K562 (cell line): Measurements from ENCODE around the gene EPHA4. TPM values are rescaled to one million over a fixed set of nuclear protein-coding genes. Genes with fewer than 3 reads are reported as not detected.

Source experiments
- ATAC-seq: fragments of 200-7000 bp; cut with Tn5 transposase; 3 replicates; pipeline ENCODE4 v1.9.1; 2020; ENCODE audit warnings: moderate library complexity
- BruUV-seq: library from RNA; stranded (reverse); fragments of 400-500 nt; replicated peaks from 2 replicates; lab custom pipeline; 2021; lab: Mats Ljungman, UMichigan
- CTCF ChIA-PET: fragments of 300-600 bp; formaldehyde crosslinking; extraction: SDS; loops from one replicate; lab custom pipeline; 2021; ENCODE audit warnings: low intra/inter-chr PET ratio; lab: Yijun Ruan, JAX
- POLR2A ChIA-PET: fragments of 300-600, 350-650 bp; sonication (Branson Sonifier 250); formaldehyde crosslinking; extraction: SDS; loops from one replicate; lab custom pipeline; 2021; ENCODE audit warnings: antibody characterized with exemption, inconsistent platforms; lab: Yijun Ruan, JAX
- DNase-seq, 4 experiments: peaks; one replicate each; pipeline versions ENCODE4 v3.0.0 to v3.0.0-alpha.2; 2011 to 2018; ENCODE audit warnings: low spot score in 3 of 4, mixed read lengths in 3 of 4; ENCODE audit errors: extremely low read depth in 1 of 4
- FAIRE-seq: peaks from 2 replicates; lab custom pipeline; 2011; peaks lifted over from hg19 to GRCh38; lab: Jason Lieb, UNC
- H2AFZ ChIP-seq: 2 replicates; pipeline ENCODE4 v1.6.0; 2011; ENCODE audit warnings: low read depth, low read length, control low read depth, inconsistent platforms
- H3K27ac ChIP-seq: fragments of 200-600 bp; 3 replicates; pipeline ENCODE4 v1.8.0; 2011; ENCODE audit warnings: low read depth, mild to moderate bottlenecking, control low read depth, inconsistent platforms, low read length, moderate library complexity, mixed read lengths; ENCODE audit errors: extremely low read depth
- H3K27me3 ChIP-seq, 2 experiments: fragments of 300-600 bp in 1 of 2; 2 replicates in 1 of 2; 3 replicates in 1 of 2; pipeline versions ENCODE4 v1.6.0 to v1.8.0; 2011; ENCODE audit warnings: inconsistent platforms in 2 of 2, low read length in 2 of 2, mild to moderate bottlenecking in 1 of 2, mixed read lengths in 1 of 2, moderate library complexity in 1 of 2; ENCODE audit not compliant: control insufficient read depth in 2 of 2, insufficient read depth in 2 of 2
- H3K36me3 ChIP-seq: fragments of 300-600 bp; 3 replicates; pipeline ENCODE4 v1.8.0; 2011; ENCODE audit warnings: mild to moderate bottlenecking, low read length, inconsistent platforms; ENCODE audit not compliant: control insufficient read depth, insufficient read depth
- H3K4me1 ChIP-seq, 2 experiments: fragments of 200-600 bp in 1 of 2; replicated peaks in 1 of 2; 2 replicates in 1 of 2; 3 replicates in 1 of 2; pipeline versions ENCODE4 v1.5.1 to v1.8.0; 2011; ENCODE audit warnings: inconsistent platforms in 2 of 2, low read length in 2 of 2, mild to moderate bottlenecking in 1 of 2, mixed read lengths in 1 of 2, moderate library complexity in 1 of 2; ENCODE audit not compliant: control insufficient read depth in 2 of 2, insufficient read depth in 2 of 2
- H3K4me2 ChIP-seq: 2 replicates; pipeline ENCODE4 v1.6.1; 2011; ENCODE audit warnings: low read length, control low read depth, inconsistent platforms, mixed read lengths; ENCODE audit not compliant: insufficient read depth
- H3K4me3 ChIP-seq: fragments of 200-600 bp; sonication (generic), shearing (Covaris generic); 2 replicates; pipeline ENCODE4 v1.5.1; 2016; ENCODE audit warnings: control low read depth, inconsistent platforms
- H3K79me2 ChIP-seq: fragments of 200-600 bp; 3 replicates; pipeline ENCODE4 v1.8.0; 2011; ENCODE audit warnings: low read length, inconsistent platforms; ENCODE audit not compliant: control insufficient read depth, insufficient read depth
- H3K9ac ChIP-seq, 2 experiments: 2 replicates each; pipeline versions ENCODE4 v1.6.0 to v1.6.1; 2011; ENCODE audit warnings: low read depth in 2 of 2, low read length in 2 of 2, control low read depth in 1 of 2, inconsistent platforms in 1 of 2, mild to moderate bottlenecking in 1 of 2, mixed read lengths in 1 of 2; ENCODE audit not compliant: insufficient read depth in 1 of 2
- H3K9me1 ChIP-seq: one replicate; pipeline ENCODE4 v1.6.0; 2011; ENCODE audit warnings: inconsistent platforms, mild to moderate bottlenecking, low read length, moderate library complexity; ENCODE audit not compliant: control insufficient read depth, insufficient read depth
- H3K9me3 ChIP-seq: replicated peaks from 2 replicates; pipeline ENCODE4 v1.5.1; 2011; ENCODE audit warnings: low read depth, low read length, inconsistent platforms; ENCODE audit not compliant: control insufficient read depth, insufficient read depth
- H4K20me1 ChIP-seq: replicated peaks from 2 replicates; pipeline ENCODE4 v1.6.1; 2011; ENCODE audit warnings: low read length, inconsistent platforms, mixed read lengths; ENCODE audit not compliant: control insufficient read depth, insufficient read depth
- CC2D1A ChIP-seq: fragments of 450-650 bp; IDR thresholded peaks from 2 replicates; pipeline ENCODE4 v1.6.1; 2017; ENCODE audit warnings: mild to moderate bottlenecking
- ELF2 ChIP-seq: fragments of 250-450 bp; sonication (Bioruptor Pico); IDR thresholded peaks from 2 replicates; pipeline ENCODE4 v1.5.0; 2021; ENCODE audit warnings: mild to moderate bottlenecking
- SAFB2 ChIP-seq: fragments of 200-400 bp; formaldehyde crosslinking; IDR thresholded peaks from 2 replicates; pipeline ENCODE4 v1.6.1; 2018; ENCODE audit warnings: borderline replicate concordance, low read length, low read depth, moderate library complexity; ENCODE audit not compliant: severe bottlenecking
- SNRNP70 ChIP-seq: fragments of 200-400 bp; formaldehyde crosslinking; optimal IDR thresholded peaks from 2 replicates; pipeline ENCODE3; 2017; ENCODE audit warnings: low read depth, low read length
- SUPT5H ChIP-seq: fragments of 450-650 bp; IDR thresholded peaks from 2 replicates; pipeline ENCODE4 v1.6.1; 2016
- TBP ChIP-seq: optimal IDR thresholded peaks from 2 replicates; pipeline ENCODE3; 2011; ENCODE audit warnings: low read depth, low read length, improper control_type of control experiment
- ZHX1 ChIP-seq: fragments of 150-350 bp; conservative IDR thresholded peaks from 2 replicates; pipeline ENCODE4 v1.6.1; 2014; ENCODE audit warnings: low read length
- WGBS: fragments of 100-300 bp; shearing (Covaris generic); methylation state at CpG from one replicate; pipeline ENCODE4 v1.1.6; 2016; ENCODE audit warnings: low coverage, mixed read lengths; ENCODE audit not compliant: insufficient coverage; ENCODE audit errors: missing lambda C conversion rate; 5-methylcytosine and 5-hydroxymethylcytosine counted together
- in situ Hi-C: fragments of 300-500 bp; cut with MboI; formaldehyde crosslinking; loops from 4 replicates; pipeline ENCODE4 v1.15.0; 2018; ENCODE audit warnings: inconsistent platforms, mixed read lengths
- intact Hi-C: fragments of 100-400 bp; cut with micrococcal nuclease; formaldehyde crosslinking; loops from 2 replicates; pipeline ENCODE4 v1.14.2; 2022
- polyA plus RNA-seq, 8 experiments: library from polyadenylated mRNA; depleted of rRNA in 4 of 8; stranded (reverse) in 5 of 8; unstranded in 3 of 8; fragments of >200 nt; fragmentation: Nextera tagmentation in 2 of 8; fragmentation: Illumina TruSeq in 1 of 8; extraction: Ambion mirVana in 2 of 8; extraction: Trizol in 1 of 8; gene quantifications; 2 replicates each; pipeline versions ENCODE4 v1.2.1 to v1.2.3, GENCODE V29; 2011 to 2014; ENCODE audit warnings: inconsistent platforms in 1 of 8, missing spikeins in 1 of 8
- total RNA-seq, 7 experiments: library from RNA; depleted of rRNA in 6 of 7; stranded (reverse); fragments of >200 nt in 6 of 7; fragmentation: Illumina TruSeq in 2 of 7; extraction: Trizol in 2 of 7; gene quantifications; 2 replicates each; pipeline versions ENCODE4 v1.2.1 to v1.2.3, GENCODE V29; 2011 to 2021; ENCODE audit warnings: low replicate concordance in 1 of 7
- TF ChIP-seq, protein P1 (sequence below): IDR thresholded peaks from 2 replicates; pipeline ENCODE4 v1.6.1; 2016; ENCODE audit warnings: missing genetic modification characterization, missing compliant biosample characterization
- TF ChIP-seq, protein P2 (sequence below): fragments of 450-650 bp; IDR thresholded peaks from 2 replicates; pipeline ENCODE4 v1.6.1; 2017; ENCODE audit warnings: antibody characterized with exemption, mild to moderate bottlenecking

Gene EPHA4
- total and polyA plus RNA-seq, 9 of the 15 experiments (the other 6 are each of a cell fraction or from before 2014, with no cell fraction given), result 0.07 to 0.09 (median 0.07) TPM; not detected in 6

DNA sequence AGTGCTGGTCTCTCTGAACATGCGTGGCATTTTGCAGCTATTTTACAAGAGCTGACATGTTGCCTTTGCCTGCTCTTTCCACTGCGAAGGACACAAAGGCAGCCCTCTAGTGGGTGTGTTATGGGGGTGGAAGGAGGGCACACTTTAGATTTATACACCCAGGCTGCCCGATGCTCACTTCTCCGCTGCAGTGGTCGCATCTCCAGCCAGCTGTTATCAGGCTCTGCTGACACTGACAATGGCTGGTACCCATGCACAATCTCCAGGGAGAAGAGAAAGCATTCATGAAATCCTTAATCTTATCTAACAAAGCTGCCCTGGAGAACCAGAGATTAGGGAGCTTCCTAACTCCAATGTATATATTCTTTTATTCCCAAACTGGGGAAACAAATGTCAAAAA lies 113.5 kb downstream of the EPHA4 start:
- no peaks in the 10 kb centered on the region for H3K27me3 ChIP-seq
- no peak for DNase-seq
- no peaks in the 10 kb centered on the region for H3K4me1 ChIP-seq
- no peak overlapping the region for H3K4me3 ChIP-seq
- H3K4me2 ChIP-seq, result no peak overlapping the region
- H3K36me3 ChIP-seq, result no peaks in the 10 kb centered on the region
- CTCF ChIA-PET, result no interaction called here
- H3K9me1 ChIP-seq, result no peaks in the 10 kb centered on the region
- H2AFZ ChIP-seq, result no peak overlapping the region
- intact Hi-C loops (no loop called here), in situ Hi-C loops (no loop called here)
- H4K20me1 ChIP-seq, result no peaks in the 10 kb centered on the region
- 5% methylated on average over 5 of the region's 5 CpGs for WGBS
- H3K27ac ChIP-seq, result no peak overlapping the region
- no peak for ATAC-seq
- POLR2A ChIA-PET, result interaction anchor here (0.7 kb wide), 1 partner anchor 32 kb away, joined by 4 read pairs; no protein-coding TSS in a partner anchor
- no peak overlapping the region for H3K9ac ChIP-seq
- no peaks in the 10 kb centered on the region for H3K79me2 ChIP-seq
- FAIRE-seq, result no peak
- no TSS peak for BruUV-seq
- H3K9me3 ChIP-seq, result no peaks in the 10 kb centered on the region
- TF ChIP-seq SNRNP70 (no peak), ELF2 (CRISPR knock-in tag) (no peak), SAFB2 (no peak), CC2D1A (no peak), ZHX1 (no peak), SUPT5H (no peak), TBP (no peak)
- TF ChIP-seq, protein P1, sequence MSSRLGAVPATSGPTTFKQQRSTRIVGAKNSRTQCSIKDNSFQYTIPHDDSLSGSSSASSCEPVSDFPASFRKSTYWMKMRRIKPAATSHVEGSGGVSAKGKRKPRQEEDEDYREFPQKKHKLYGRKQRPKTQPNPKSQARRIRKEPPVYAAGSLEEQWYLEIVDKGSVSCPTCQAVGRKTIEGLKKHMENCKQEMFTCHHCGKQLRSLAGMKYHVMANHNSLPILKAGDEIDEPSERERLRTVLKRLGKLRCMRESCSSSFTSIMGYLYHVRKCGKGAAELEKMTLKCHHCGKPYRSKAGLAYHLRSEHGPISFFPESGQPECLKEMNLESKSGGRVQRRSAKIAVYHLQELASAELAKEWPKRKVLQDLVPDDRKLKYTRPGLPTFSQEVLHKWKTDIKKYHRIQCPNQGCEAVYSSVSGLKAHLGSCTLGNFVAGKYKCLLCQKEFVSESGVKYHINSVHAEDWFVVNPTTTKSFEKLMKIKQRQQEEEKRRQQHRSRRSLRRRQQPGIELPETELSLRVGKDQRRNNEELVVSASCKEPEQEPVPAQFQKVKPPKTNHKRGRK (tag), result no peak
- TF ChIP-seq, protein P2, sequence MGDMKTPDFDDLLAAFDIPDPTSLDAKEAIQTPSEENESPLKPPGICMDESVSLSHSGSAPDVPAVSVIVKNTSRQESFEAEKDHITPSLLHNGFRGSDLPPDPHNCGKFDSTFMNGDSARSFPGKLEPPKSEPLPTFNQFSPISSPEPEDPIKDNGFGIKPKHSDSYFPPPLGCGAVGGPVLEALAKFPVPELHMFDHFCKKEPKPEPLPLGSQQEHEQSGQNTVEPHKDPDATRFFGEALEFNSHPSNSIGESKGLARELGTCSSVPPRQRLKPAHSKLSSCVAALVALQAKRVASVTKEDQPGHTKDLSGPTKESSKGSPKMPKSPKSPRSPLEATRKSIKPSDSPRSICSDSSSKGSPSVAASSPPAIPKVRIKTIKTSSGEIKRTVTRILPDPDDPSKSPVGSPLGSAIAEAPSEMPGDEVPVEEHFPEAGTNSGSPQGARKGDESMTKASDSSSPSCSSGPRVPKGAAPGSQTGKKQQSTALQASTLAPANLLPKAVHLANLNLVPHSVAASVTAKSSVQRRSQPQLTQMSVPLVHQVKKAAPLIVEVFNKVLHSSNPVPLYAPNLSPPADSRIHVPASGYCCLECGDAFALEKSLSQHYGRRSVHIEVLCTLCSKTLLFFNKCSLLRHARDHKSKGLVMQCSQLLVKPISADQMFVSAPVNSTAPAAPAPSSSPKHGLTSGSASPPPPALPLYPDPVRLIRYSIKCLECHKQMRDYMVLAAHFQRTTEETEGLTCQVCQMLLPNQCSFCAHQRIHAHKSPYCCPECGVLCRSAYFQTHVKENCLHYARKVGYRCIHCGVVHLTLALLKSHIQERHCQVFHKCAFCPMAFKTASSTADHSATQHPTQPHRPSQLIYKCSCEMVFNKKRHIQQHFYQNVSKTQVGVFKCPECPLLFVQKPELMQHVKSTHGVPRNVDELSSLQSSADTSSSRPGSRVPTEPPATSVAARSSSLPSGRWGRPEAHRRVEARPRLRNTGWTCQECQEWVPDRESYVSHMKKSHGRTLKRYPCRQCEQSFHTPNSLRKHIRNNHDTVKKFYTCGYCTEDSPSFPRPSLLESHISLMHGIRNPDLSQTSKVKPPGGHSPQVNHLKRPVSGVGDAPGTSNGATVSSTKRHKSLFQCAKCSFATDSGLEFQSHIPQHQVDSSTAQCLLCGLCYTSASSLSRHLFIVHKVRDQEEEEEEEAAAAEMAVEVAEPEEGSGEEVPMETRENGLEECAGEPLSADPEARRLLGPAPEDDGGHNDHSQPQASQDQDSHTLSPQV, result no peak
